ENCODE measurements around the gene EFCAB14. TPM values are rescaled to one million over a fixed set of nuclear protein-coding genes. Genes with fewer than 3 reads are reported as not detected.
A peak's percentile ranks its signal among the peaks of the same experiment; 100 is the strongest.
"Not testable (repeated sequence)": the region's sequence is repeated elsewhere in the genome, so short reads cannot be mapped to it uniquely, and the experiment has no call there.

EFCAB14 gene
- total RNA-seq, 1 donor from 2014 or later = 61.2 TPM

DNA sequence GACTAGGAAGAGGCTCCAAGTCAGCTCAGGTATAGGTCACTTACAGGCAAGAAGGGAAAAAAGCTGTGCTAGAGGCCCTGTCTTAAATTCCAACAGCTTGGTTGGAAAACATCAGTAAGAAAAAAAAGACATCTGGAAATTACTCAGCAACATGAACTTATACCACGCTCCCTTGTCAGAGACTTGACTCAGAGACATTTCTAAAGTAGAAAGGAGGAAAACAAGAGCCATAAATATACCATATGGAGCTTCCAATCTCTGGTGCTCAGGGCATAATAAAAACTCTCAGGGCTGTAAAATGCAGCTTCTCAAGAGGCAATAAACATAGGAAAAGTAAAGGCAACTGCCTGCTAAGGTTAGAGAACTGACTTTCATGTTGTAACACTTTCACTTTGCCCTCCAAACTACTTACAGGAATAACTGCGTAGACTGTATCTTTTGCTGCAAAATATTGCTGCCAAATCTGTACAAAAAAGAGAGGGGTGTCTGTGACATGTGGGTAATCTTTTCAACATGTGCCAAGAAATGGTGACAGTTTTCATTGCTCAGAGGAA lies 65.4 kb downstream of the EFCAB14 start:
- Mint-ChIP-seq H3K9me3 (peaks cover 20% of the 10 kb centered on the region), H3K27ac (peak overlapping the region; percentile 73), H3K4me1 (peaks cover 19% of the 10 kb centered on the region), H3K4me3 (no peak overlapping the region), H3K27me3 (ENCODE audit: low read depth) (no peaks in the 10 kb centered on the region), H3K36me3 (peaks cover 42% of the 10 kb centered on the region)
- DNase-seq (ENCODE audit: low spot score in 2 of 2, unreplicated experiment in 2 of 2) = no peak
- TF ChIP-seq, protein P1, sequence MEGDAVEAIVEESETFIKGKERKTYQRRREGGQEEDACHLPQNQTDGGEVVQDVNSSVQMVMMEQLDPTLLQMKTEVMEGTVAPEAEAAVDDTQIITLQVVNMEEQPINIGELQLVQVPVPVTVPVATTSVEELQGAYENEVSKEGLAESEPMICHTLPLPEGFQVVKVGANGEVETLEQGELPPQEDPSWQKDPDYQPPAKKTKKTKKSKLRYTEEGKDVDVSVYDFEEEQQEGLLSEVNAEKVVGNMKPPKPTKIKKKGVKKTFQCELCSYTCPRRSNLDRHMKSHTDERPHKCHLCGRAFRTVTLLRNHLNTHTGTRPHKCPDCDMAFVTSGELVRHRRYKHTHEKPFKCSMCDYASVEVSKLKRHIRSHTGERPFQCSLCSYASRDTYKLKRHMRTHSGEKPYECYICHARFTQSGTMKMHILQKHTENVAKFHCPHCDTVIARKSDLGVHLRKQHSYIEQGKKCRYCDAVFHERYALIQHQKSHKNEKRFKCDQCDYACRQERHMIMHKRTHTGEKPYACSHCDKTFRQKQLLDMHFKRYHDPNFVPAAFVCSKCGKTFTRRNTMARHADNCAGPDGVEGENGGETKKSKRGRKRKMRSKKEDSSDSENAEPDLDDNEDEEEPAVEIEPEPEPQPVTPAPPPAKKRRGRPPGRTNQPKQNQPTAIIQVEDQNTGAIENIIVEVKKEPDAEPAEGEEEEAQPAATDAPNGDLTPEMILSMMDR (IDR thresholded peaks at IDR 0.05; ENCODE audit: unreplicated experiment) = no peak

DNA sequence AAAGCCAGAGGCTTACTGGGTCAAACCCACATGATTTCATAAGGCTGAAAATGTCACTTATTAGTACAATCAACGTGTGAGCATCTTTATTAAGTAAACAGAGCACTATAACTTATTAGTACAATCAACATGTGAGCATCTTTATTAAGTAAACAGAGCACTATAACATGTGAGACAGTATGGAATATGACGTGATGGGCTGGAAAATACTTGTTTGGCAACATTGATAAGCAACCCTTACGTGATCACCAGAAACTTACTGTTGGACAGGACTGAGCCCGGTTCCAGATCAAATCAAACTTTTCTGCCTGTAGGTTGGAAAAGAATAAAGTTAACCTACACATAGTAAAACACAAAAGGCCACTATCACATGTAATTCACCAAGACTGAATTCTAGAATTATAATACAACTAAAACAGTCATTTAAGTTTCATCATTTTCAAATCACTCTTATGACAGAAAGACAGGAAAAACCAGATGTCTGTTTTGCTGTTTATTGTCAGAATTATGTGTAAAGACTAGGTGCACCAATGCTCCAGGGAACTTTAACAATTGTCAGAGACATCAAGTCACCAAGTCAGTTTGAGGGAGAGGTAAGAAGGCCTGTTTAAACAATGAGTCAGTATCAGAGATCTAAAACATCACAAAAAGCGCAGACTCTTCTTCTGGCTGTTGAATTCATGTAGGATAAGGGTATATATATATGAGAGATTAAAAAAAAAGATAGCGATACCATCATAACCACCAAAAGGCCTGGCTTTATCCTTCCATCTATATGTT lies 66.4 kb downstream of the EFCAB14 start:
- Mint-ChIP-seq H3K36me3 (peaks cover 41% of the 10 kb centered on the region), H3K27me3 (ENCODE audit: low read depth) (no peaks in the 10 kb centered on the region), H3K4me1 (peaks cover 19% of the 10 kb centered on the region), H3K27ac (peak overlapping the region; percentile 21), H3K4me3 (no peak overlapping the region), H3K9me3 (peaks cover 20% of the 10 kb centered on the region)
- TF ChIP-seq, protein P1 (IDR thresholded peaks at IDR 0.05; ENCODE audit: unreplicated experiment) = no peak
- no peak for DNase-seq (ENCODE audit: low spot score in 2 of 2, unreplicated experiment in 2 of 2)

DNA sequence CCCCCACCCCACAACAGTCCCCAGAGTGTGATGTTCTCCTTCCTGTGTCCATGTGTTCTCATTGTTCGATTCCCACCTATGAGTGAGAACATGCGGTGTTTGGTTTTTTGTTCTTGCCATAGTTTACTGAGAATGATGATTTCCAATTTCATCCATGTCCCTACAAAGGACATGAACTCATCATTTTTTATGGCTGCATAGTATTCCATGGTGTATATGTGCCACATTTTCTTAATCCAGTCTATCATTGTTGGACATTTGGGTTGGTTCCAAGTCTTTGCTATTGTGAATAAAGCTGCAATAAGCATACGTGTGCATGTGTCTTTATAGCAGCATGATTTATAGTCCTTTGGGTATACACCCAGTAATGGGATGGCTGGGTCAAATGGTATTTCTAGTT lies 67.8 kb downstream of the EFCAB14 start:
- not testable (repeated sequence) for DNase-seq (ENCODE audit: low spot score in 2 of 2, unreplicated experiment in 2 of 2); H3K27me3 Mint-ChIP-seq (ENCODE audit: low read depth); H3K27ac Mint-ChIP-seq; H3K4me3 Mint-ChIP-seq
- Mint-ChIP-seq H3K36me3 (peaks cover 49% of the 10 kb centered on the region), H3K4me1 (peaks cover 30% of the 10 kb centered on the region), H3K9me3 (peaks cover 26% of the 10 kb centered on the region)

DNA sequence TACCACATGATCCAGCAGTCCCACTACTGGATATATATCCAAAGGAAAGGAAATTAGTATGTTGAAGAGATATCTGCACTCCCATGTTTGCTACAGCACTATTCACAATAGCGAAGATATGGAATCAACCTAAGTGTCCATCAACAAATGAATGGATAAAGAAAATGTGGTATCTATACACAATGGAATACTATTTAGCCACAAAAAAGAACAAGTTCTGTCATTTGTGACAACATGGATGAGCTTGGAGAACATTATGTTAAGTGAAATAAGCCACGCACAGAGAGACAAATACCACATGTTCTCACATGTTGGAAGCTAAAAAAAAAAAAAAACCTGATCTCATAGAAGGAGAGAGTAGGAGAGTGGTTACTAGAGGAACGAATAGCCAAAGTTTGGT lies 68.4 kb downstream of the EFCAB14 start:
- H3K9me3 Mint-ChIP-seq = peaks cover 26% of the 10 kb centered on the region
- peaks cover 43% of the 10 kb centered on the region for H3K36me3 Mint-ChIP-seq
- DNase-seq (ENCODE audit: low spot score in 2 of 2, unreplicated experiment in 2 of 2) = no peak
- H3K27ac Mint-ChIP-seq = no peak overlapping the region
- H3K27me3 Mint-ChIP-seq (ENCODE audit: low read depth) = no peaks in the 10 kb centered on the region
- peaks cover 31% of the 10 kb centered on the region for H3K4me1 Mint-ChIP-seq
- H3K4me3 Mint-ChIP-seq = no peak overlapping the region
- TF ChIP-seq, protein P1 (IDR thresholded peaks at IDR 0.05; ENCODE audit: unreplicated experiment) = no peak

DNA sequence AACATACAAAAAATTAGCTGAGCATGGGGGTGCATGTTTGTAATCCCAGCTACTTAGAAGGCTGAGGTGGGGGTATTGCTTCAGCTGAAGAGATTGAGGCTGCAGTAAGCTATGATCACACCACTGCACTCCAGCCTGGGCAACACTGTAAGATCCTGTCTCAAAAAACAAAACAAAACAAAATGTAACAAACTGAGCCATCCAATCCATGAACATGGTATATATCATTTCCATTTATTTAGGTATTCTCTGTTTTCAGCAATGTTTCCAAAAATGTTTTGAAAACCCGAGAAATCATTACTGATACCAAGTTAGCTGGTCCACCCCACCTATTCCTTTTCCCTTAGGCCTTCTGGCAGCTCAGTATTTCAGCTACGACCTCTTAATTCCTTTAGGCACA lies 69.2 kb downstream of the EFCAB14 start:
- Mint-ChIP-seq H3K4me3 (no peak overlapping the region), H3K4me1 (peaks cover 34% of the 10 kb centered on the region), H3K27me3 (ENCODE audit: low read depth) (no peaks in the 10 kb centered on the region), H3K36me3 (peaks cover 40% of the 10 kb centered on the region), H3K27ac (no peak overlapping the region), H3K9me3 (peaks cover 22% of the 10 kb centered on the region)
- TF ChIP-seq, protein P1 (IDR thresholded peaks at IDR 0.05; ENCODE audit: unreplicated experiment) = no peak
- no peak for DNase-seq (ENCODE audit: low spot score in 2 of 2, unreplicated experiment in 2 of 2)

DNA sequence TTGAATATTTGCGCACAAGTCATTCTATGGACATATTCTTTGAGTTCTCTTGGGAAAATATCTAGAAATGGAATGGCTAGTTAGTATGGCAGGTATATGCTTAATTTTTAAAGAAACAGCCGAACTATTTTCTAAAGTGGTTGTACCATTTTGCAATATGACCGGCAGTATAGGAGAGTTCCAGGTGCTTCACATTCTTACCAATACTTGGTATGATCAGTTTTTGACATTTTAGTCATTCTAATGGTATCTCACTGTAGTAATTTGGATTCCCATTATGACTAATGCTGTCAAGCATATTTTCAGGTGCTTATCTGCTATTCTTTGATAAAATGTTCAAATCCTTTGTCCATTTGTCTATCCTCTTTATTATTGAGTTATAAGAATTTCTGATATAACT lies 71.3 kb downstream of the EFCAB14 start:
- TF ChIP-seq, protein P1 (IDR thresholded peaks at IDR 0.05; ENCODE audit: unreplicated experiment) = no peak
- H3K9me3 Mint-ChIP-seq = peaks cover 20% of the 10 kb centered on the region
- no peak for DNase-seq (ENCODE audit: low spot score in 2 of 2, unreplicated experiment in 2 of 2)
- H3K27me3 Mint-ChIP-seq (ENCODE audit: low read depth) = no peaks in the 10 kb centered on the region
- no peak overlapping the region for H3K27ac Mint-ChIP-seq
- peaks cover 36% of the 10 kb centered on the region for H3K36me3 Mint-ChIP-seq
- peaks cover 34% of the 10 kb centered on the region for H3K4me1 Mint-ChIP-seq
- no peak overlapping the region for H3K4me3 Mint-ChIP-seq

Measured in mesothelial cell of epicardium (in vitro differentiated cells).